MCF 10A (cell line): ENCODE measurements around the gene CUL7. TPM values are rescaled to one million over a fixed set of nuclear protein-coding genes. Genes with fewer than 3 reads are reported as not detected.

Source experiments
- BruUV-seq: library from RNA; stranded (reverse); fragments of 400-500 nt; replicated peaks from 2 replicates; lab custom pipeline; 2021; lab: Mats Ljungman, UMichigan
- CTCF ChIA-PET: fragments of 300-600 bp; sonication (Branson Sonifier 250); formaldehyde crosslinking; extraction: SDS; loops from one replicate; lab custom pipeline; 2021; ENCODE audit warnings: antibody characterized with exemption, inconsistent platforms; lab: Yijun Ruan, JAX
- POLR2A ChIA-PET: fragments of 300-600, 350-650 bp; sonication (Branson Sonifier 250); formaldehyde crosslinking; extraction: SDS; loops from one replicate; lab custom pipeline; 2020; ENCODE audit warnings: antibody characterized with exemption, inconsistent platforms; lab: Yijun Ruan, JAX
- DNase-seq: peaks from one replicate; pipeline ENCODE4 v3.0.0-alpha.2; 2018; ENCODE audit not compliant: unreplicated experiment
- H3K27ac Mint-ChIP-seq: one replicate; pipeline ENCODE4 v1.8.0; 2022; ENCODE audit warnings: mild to moderate bottlenecking, low read depth, mixed read lengths; ENCODE audit not compliant: unreplicated experiment
- H3K27me3 Mint-ChIP-seq: one replicate; pipeline ENCODE4 v1.8.0; 2022; ENCODE audit warnings: mixed read lengths; ENCODE audit not compliant: insufficient read depth, unreplicated experiment
- H3K36me3 Mint-ChIP-seq: one replicate; pipeline ENCODE4 v1.8.0; 2022; ENCODE audit warnings: mild to moderate bottlenecking, moderate library complexity, mixed read lengths; ENCODE audit not compliant: insufficient read depth, unreplicated experiment
- H3K4me1 Mint-ChIP-seq: one replicate; pipeline ENCODE4 v1.8.0; 2022; ENCODE audit warnings: mixed read lengths; ENCODE audit not compliant: insufficient read depth, unreplicated experiment
- H3K4me3 Mint-ChIP-seq: one replicate; pipeline ENCODE4 v1.8.0; 2022; ENCODE audit warnings: mild to moderate bottlenecking, moderate library complexity, mixed read lengths; ENCODE audit not compliant: unreplicated experiment
- H3K9me3 Mint-ChIP-seq: one replicate; pipeline ENCODE4 v1.8.0; 2022; ENCODE audit warnings: mixed read lengths; ENCODE audit not compliant: unreplicated experiment
- CTCF ChIP-seq: fragments of 200-600 bp; IDR thresholded peaks from one replicate; pipeline ENCODE4 v1.8.0; 2022; ENCODE audit warnings: antibody characterized with exemption, mild to moderate bottlenecking; ENCODE audit not compliant: unreplicated experiment
- intact Hi-C: fragments of 100-400 bp; cut with micrococcal nuclease; formaldehyde crosslinking; loops from 2 replicates; pipeline ENCODE4 v1.14.1; 2022
- total RNA-seq: library from RNA; stranded (reverse); gene quantifications from 2 replicates; pipeline ENCODE4 v1.2.3, GENCODE V29; 2022

CUL7 gene
- total RNA-seq, 1 experiment from 2014 or later, result 22.7 TPM

GRCh38 chr6:43032326-43032725 is 21.3 kb downstream of the CUL7 start:
- CTCF ChIA-PET, result interaction anchor here (0.7 kb wide), 1 partner anchor 255 kb away, joined by 3 read pairs; no protein-coding TSS in a partner anchor
- no TSS peak for BruUV-seq
- H3K36me3 Mint-ChIP-seq, result peaks cover 83% of the 10 kb centered on the region
- H3K27me3 Mint-ChIP-seq, result no peaks in the 10 kb centered on the region
- intact Hi-C loops, result no loop called here
- H3K9me3 Mint-ChIP-seq, result no peaks in the 10 kb centered on the region
- POLR2A ChIA-PET, result interaction anchor here (0.9 to 2.4 kb wide), 3 partner anchors 9 to 18 kb away, joined by 3 to 6 read pairs (median 3); partner anchors contain the start of genes KLHDC3, MEA1 and RRP36
- H3K4me1 Mint-ChIP-seq, result no peaks in the 10 kb centered on the region
- H3K4me3 Mint-ChIP-seq, result no peak overlapping the region
- H3K27ac Mint-ChIP-seq, result no peak overlapping the region
- no peak for TF ChIP-seq CTCF
- DNase-seq, result no peak

GRCh38 chr6:43029120-43029519 is 24.5 kb downstream of the CUL7 start:
- no peak for TF ChIP-seq CTCF
- no peaks in the 10 kb centered on the region for H3K9me3 Mint-ChIP-seq
- no peak for DNase-seq
- BruUV-seq, result TSS peak; percentile 49
- no peak overlapping the region for H3K27ac Mint-ChIP-seq
- intact Hi-C loops, result no loop called here
- H3K27me3 Mint-ChIP-seq, result no peaks in the 10 kb centered on the region
- ChIA-PET POLR2A (interaction anchor here (1.0 to 1.1 kb wide), 2 partner anchors 15 to 45 kb away, joined by 3 read pairs; partner anchors contain the start of genes KLHDC3 and PPP2R5D), CTCF (no interaction called here)
- H3K4me1 Mint-ChIP-seq, result peaks cover 6% of the 10 kb centered on the region
- H3K36me3 Mint-ChIP-seq, result peaks cover 97% of the 10 kb centered on the region
- no peak overlapping the region for H3K4me3 Mint-ChIP-seq

GRCh38 chr6:43026365-43026764 is 27.3 kb downstream of the CUL7 start:
- no peak for TF ChIP-seq CTCF
- peaks cover 9% of the 10 kb centered on the region for H3K4me1 Mint-ChIP-seq
- H3K9me3 Mint-ChIP-seq, result no peaks in the 10 kb centered on the region
- BruUV-seq, result no TSS peak
- POLR2A ChIA-PET, result interaction anchor here (2.1 kb wide), 1 partner anchor 12 kb away, joined by 8 read pairs; the partner anchor contains the start of genes KLHDC3 and MEA1
- H3K4me3 Mint-ChIP-seq, result no peak overlapping the region
- H3K27ac Mint-ChIP-seq, result no peak overlapping the region
- intact Hi-C loops, result no loop called here
- H3K27me3 Mint-ChIP-seq, result no peaks in the 10 kb centered on the region
- peaks cover 79% of the 10 kb centered on the region for H3K36me3 Mint-ChIP-seq
- CTCF ChIA-PET, result interaction anchor here (0.6 kb wide), 2 partner anchors 30 to 1709 kb away, joined by 3 to 4 read pairs; no protein-coding TSS in a partner anchor
- no peak for DNase-seq

GRCh38 chr6:43024436-43024835 is 29.2 kb downstream of the CUL7 start:
- ChIA-PET POLR2A (interaction anchor here (0.5 to 2.1 kb wide), 9 partner anchors 8 to 91 kb away, joined by 3 to 8 read pairs (median 3); partner anchors contain the start of genes CUL7, KLHDC3, MEA1 and PPP2R5D), CTCF (no interaction called here)
- no TSS peak for BruUV-seq
- Mint-ChIP-seq H3K36me3 (peaks cover 68% of the 10 kb centered on the region), H3K9me3 (no peaks in the 10 kb centered on the region), H3K4me1 (peaks cover 9% of the 10 kb centered on the region), H3K4me3 (no peak overlapping the region), H3K27me3 (no peaks in the 10 kb centered on the region), H3K27ac (peak overlapping the region; percentile 5)
- intact Hi-C loops, result no loop called here
- TF ChIP-seq CTCF, result no peak
- no peak for DNase-seq
